Liver (tissue), 3 donors: ENCODE results near the gene SRRD.

Experiments
- ATF3 ChIP-seq: IDR thresholded peaks from 2 replicates; pipeline ENCODE4 v1.6.1; 2016; ENCODE audit warnings: antibody characterized with exemption
- CTCF ChIP-seq: fragments of 150-350 bp; IDR thresholded peaks from 2 replicates; pipeline ENCODE4 v1.5.1; 2017; ENCODE audit warnings: improper control_type of control experiment, low read depth, low read length; ENCODE audit not compliant: missing input control
- NR2F2 ChIP-seq: IDR thresholded peaks from 2 replicates; pipeline ENCODE4 v1.6.1; 2016; ENCODE audit warnings: antibody characterized with exemption
- RAD21 ChIP-seq, 2 donors: IDR thresholded peaks; 2 replicates each; pipeline ENCODE4 v1.6.1; 2016; ENCODE audit warnings: antibody characterized with exemption in 2 of 2, mild to moderate bottlenecking in 2 of 2
- SP1 ChIP-seq: IDR thresholded peaks from 2 replicates; pipeline ENCODE4 v1.6.1; 2018; ENCODE audit warnings: antibody characterized with exemption, mild to moderate bottlenecking
- donor health status: healthy.
- donor health status: healthy.

GRCh38 chr22:26542831-26543230, 59.2 kb downstream of the SRRD start:
- TF ChIP-seq CTCF (no peak), RAD21 (IDR thresholded peaks at IDR 0.05) (no peak), ATF3 (no peak), NR2F2 (no peak), SP1 (no peak)
